A673 (cell line): Measurements from ENCODE around the gene COBL.

Experiments
- CTCF ChIP-seq: fragments of 300-800, 200-600 bp; sonication (generic); conservative IDR thresholded peaks from 2 replicates; pipeline ENCODE4 v1.5.1; 2017; ENCODE audit warnings: low read depth, mild to moderate bottlenecking, antibody characterized with exemption, low read length, moderate library complexity, mixed read lengths
- EZH2 ChIP-seq: fragments of 200-600 bp; sonication (generic); IDR thresholded peaks from 2 replicates; pipeline ENCODE4 v1.6.1; 2017; ENCODE audit warnings: borderline replicate concordance, low read depth, mild to moderate bottlenecking, mixed read lengths, antibody characterized with exemption, low read length; ENCODE audit not compliant: poor library complexity, severe bottlenecking

GRCh38 chr7:51276967-51277366 lies 39.6 kb downstream of the COBL start:
- TF ChIP-seq CTCF (no peak), EZH2 (no peak)
